Calu3 (cell line): ENCODE measurements around the gene HIBADH. TPM values are rescaled to one million over a fixed set of nuclear protein-coding genes. Genes with fewer than 3 reads are reported as not detected.

Experiments
- BruUV-seq: library from RNA; stranded (reverse); fragments of 400-500 nt; replicated peaks from 2 replicates; lab custom pipeline; 2021; lab: Mats Ljungman, UMichigan
- CTCF ChIA-PET: fragments of 300-600 bp; sonication (Branson Sonifier 250); formaldehyde crosslinking; loops from one replicate; lab custom pipeline; 2022; ENCODE audit warnings: antibody characterized with exemption; lab: Charles Lee
- DNase-seq: peaks from one replicate; pipeline ENCODE4 v3.0.0; 2022
- H3K27ac Mint-ChIP-seq: one replicate; pipeline ENCODE4 v1.8.0; 2022; ENCODE audit warnings: mixed read lengths; ENCODE audit not compliant: unreplicated experiment
- H3K27me3 Mint-ChIP-seq: one replicate; pipeline ENCODE4 v1.8.0; 2022; ENCODE audit warnings: mixed read lengths; ENCODE audit not compliant: unreplicated experiment
- H3K36me3 Mint-ChIP-seq: one replicate; pipeline ENCODE4 v1.8.0; 2022; ENCODE audit warnings: mild to moderate bottlenecking, moderate library complexity, mixed read lengths; ENCODE audit not compliant: insufficient read depth, unreplicated experiment
- H3K4me1 Mint-ChIP-seq: one replicate; pipeline ENCODE4 v1.8.0; 2022; ENCODE audit warnings: mild to moderate bottlenecking, low read depth, mixed read lengths; ENCODE audit not compliant: unreplicated experiment
- H3K4me3 Mint-ChIP-seq: one replicate; pipeline ENCODE4 v1.8.0; 2022; ENCODE audit warnings: mild to moderate bottlenecking, low read depth, moderate library complexity, mixed read lengths; ENCODE audit not compliant: unreplicated experiment
- H3K9me3 Mint-ChIP-seq: one replicate; pipeline ENCODE4 v1.8.0; 2022; ENCODE audit warnings: low read depth, mixed read lengths; ENCODE audit not compliant: unreplicated experiment
- CTCF ChIP-seq: fragments of 200-600 bp; IDR thresholded peaks from one replicate; pipeline ENCODE4 v1.8.0; 2022; ENCODE audit warnings: antibody characterized with exemption; ENCODE audit not compliant: unreplicated experiment
- intact Hi-C: fragments of 100-400 bp; cut with micrococcal nuclease; formaldehyde crosslinking; loops from one replicate; pipeline ENCODE4 v1.10.0; 2022; ENCODE audit not compliant: unreplicated experiment
- total RNA-seq: library from RNA; stranded (reverse); gene quantifications from 2 replicates; pipeline ENCODE4 v1.2.3, GENCODE V29; 2022

The HIBADH gene
- total RNA-seq, 1 experiment from 2014 or later: 74.6 TPM

- DNase-seq: no peak
- Mint-ChIP-seq H3K4me3 (no peak overlapping the region), H3K27ac (no peak overlapping the region), H3K4me1 (no peaks in the 10 kb centered on the region), H3K9me3 (no peaks in the 10 kb centered on the region), H3K27me3 (no peaks in the 10 kb centered on the region), H3K36me3 (no peaks in the 10 kb centered on the region)
- CTCF ChIA-PET: no interaction called here
- intact Hi-C loops: no loop called here
- BruUV-seq: no TSS peak
- TF ChIP-seq CTCF: no peak
These were observed 67.7 kb downstream of the HIBADH start for GRCh38 chr7:27595009-27595408.

GRCh38 chr7:27593226-27593625, 69.5 kb downstream of the HIBADH start:
- H3K9me3 Mint-ChIP-seq: no peaks in the 10 kb centered on the region
- intact Hi-C loops: no loop called here
- TF ChIP-seq CTCF: no peak
- DNase-seq: no peak
- no peaks in the 10 kb centered on the region for H3K36me3 Mint-ChIP-seq
- no peak overlapping the region for H3K27ac Mint-ChIP-seq
- BruUV-seq: no TSS peak
- CTCF ChIA-PET: no interaction called here
- H3K4me3 Mint-ChIP-seq: no peak overlapping the region
- no peaks in the 10 kb centered on the region for H3K4me1 Mint-ChIP-seq
- H3K27me3 Mint-ChIP-seq: no peaks in the 10 kb centered on the region

- CTCF ChIA-PET: interaction anchor here (0.6 kb wide), 1 partner anchor 167 kb away, joined by 3 read pairs; no protein-coding TSS in a partner anchor
- no peak overlapping the region for H3K4me3 Mint-ChIP-seq
- H3K4me1 Mint-ChIP-seq: no peaks in the 10 kb centered on the region
- no peak for DNase-seq
- no peak overlapping the region for H3K27ac Mint-ChIP-seq
- no TSS peak for BruUV-seq
- TF ChIP-seq CTCF: no peak
- H3K9me3 Mint-ChIP-seq: no peaks in the 10 kb centered on the region
- no peaks in the 10 kb centered on the region for H3K27me3 Mint-ChIP-seq
- H3K36me3 Mint-ChIP-seq: no peaks in the 10 kb centered on the region
- intact Hi-C loops: no loop called here
These were observed 72.3 kb downstream of the HIBADH start for GRCh38 chr7:27590416-27590815.

GRCh38 chr7:27587429-27587828, 75.3 kb downstream of the HIBADH start:
- no peak for TF ChIP-seq CTCF
- H3K4me1 Mint-ChIP-seq: no peaks in the 10 kb centered on the region
- no peak overlapping the region for H3K27ac Mint-ChIP-seq
- CTCF ChIA-PET: interaction anchor here (0.8 kb wide), 1 partner anchor 15 kb away, joined by 3 read pairs; no protein-coding TSS in a partner anchor
- BruUV-seq: no TSS peak
- DNase-seq: no peak
- no peaks in the 10 kb centered on the region for H3K9me3 Mint-ChIP-seq
- no peaks in the 10 kb centered on the region for H3K27me3 Mint-ChIP-seq
- H3K36me3 Mint-ChIP-seq: no peaks in the 10 kb centered on the region
- H3K4me3 Mint-ChIP-seq: no peak overlapping the region
- intact Hi-C loops: no loop called here
